Kidney epithelial cell (primary cell): ENCODE results near the gene TYMP. TPM values are rescaled to one million over a fixed set of nuclear protein-coding genes. Genes with fewer than 3 reads are reported as not detected.
A peak's percentile ranks its signal among the peaks of the same experiment; 100 is the strongest.

Experiments
- DNase-seq: peaks from one replicate; pipeline ENCODE4 v3.0.0-alpha.2; 2010; ENCODE audit warnings: low read depth
- H3K27me3 ChIP-seq: 2 replicates; pipeline ENCODE4 v1.6.0; 2011; ENCODE audit warnings: low read length; ENCODE audit not compliant: control insufficient read depth, insufficient read depth
- H3K36me3 ChIP-seq: 2 replicates; pipeline ENCODE4 v1.5.1; 2011; ENCODE audit warnings: low read length; ENCODE audit not compliant: control insufficient read depth, insufficient read depth
- H3K4me3 ChIP-seq: 2 replicates; pipeline ENCODE4 v1.5.1; 2011; ENCODE audit warnings: low read depth, mild to moderate bottlenecking, control low read depth, low read length
- total RNA-seq: library from RNA; depleted of rRNA; stranded (reverse); fragments of >200 nt; gene quantifications from 2 replicates; pipeline ENCODE4 v1.2.3, GENCODE V29; 2015
- TF ChIP-seq, protein P1 (sequence below): IDR thresholded peaks from 2 replicates; pipeline ENCODE4 v1.5.1; 2011; ENCODE audit warnings: mild to moderate bottlenecking, moderate library complexity, low read length, control low read depth, inconsistent platforms; ENCODE audit not compliant: insufficient read depth, poor library complexity, severe bottlenecking

TYMP gene
- total RNA-seq, 1 donor from 2014 or later = 53.1 TPM

DNA sequence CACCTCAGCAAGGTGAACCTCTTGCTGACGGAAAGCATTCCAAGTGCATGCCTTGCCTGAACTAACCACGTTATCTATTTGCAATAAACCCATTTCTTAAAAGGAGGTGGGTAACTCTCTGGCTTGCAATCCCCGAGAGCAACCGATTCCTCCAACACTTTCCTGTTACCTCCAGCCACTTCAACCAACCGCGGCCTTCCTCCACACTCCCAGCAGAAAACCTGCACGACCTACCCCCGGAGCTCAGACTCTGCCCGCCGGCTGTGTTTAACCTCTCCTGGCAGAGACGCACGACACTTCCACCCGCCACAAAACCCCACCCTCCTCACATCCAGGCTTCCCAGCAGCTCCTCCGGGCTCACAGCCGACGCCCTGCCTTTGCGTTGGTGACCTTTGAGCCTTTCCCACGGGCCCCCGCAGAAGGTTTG, 5.1 kb downstream of the TYMP start:
- Histone ChIP-seq H3K4me3 (peak overlapping the region; percentile 53), H3K27me3 (no peaks in the 10 kb centered on the region), H3K36me3 (peaks cover 4% of the 10 kb centered on the region)
- TF ChIP-seq, protein P1, sequence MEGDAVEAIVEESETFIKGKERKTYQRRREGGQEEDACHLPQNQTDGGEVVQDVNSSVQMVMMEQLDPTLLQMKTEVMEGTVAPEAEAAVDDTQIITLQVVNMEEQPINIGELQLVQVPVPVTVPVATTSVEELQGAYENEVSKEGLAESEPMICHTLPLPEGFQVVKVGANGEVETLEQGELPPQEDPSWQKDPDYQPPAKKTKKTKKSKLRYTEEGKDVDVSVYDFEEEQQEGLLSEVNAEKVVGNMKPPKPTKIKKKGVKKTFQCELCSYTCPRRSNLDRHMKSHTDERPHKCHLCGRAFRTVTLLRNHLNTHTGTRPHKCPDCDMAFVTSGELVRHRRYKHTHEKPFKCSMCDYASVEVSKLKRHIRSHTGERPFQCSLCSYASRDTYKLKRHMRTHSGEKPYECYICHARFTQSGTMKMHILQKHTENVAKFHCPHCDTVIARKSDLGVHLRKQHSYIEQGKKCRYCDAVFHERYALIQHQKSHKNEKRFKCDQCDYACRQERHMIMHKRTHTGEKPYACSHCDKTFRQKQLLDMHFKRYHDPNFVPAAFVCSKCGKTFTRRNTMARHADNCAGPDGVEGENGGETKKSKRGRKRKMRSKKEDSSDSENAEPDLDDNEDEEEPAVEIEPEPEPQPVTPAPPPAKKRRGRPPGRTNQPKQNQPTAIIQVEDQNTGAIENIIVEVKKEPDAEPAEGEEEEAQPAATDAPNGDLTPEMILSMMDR = no peak
- DNase-seq = no peak

DNA sequence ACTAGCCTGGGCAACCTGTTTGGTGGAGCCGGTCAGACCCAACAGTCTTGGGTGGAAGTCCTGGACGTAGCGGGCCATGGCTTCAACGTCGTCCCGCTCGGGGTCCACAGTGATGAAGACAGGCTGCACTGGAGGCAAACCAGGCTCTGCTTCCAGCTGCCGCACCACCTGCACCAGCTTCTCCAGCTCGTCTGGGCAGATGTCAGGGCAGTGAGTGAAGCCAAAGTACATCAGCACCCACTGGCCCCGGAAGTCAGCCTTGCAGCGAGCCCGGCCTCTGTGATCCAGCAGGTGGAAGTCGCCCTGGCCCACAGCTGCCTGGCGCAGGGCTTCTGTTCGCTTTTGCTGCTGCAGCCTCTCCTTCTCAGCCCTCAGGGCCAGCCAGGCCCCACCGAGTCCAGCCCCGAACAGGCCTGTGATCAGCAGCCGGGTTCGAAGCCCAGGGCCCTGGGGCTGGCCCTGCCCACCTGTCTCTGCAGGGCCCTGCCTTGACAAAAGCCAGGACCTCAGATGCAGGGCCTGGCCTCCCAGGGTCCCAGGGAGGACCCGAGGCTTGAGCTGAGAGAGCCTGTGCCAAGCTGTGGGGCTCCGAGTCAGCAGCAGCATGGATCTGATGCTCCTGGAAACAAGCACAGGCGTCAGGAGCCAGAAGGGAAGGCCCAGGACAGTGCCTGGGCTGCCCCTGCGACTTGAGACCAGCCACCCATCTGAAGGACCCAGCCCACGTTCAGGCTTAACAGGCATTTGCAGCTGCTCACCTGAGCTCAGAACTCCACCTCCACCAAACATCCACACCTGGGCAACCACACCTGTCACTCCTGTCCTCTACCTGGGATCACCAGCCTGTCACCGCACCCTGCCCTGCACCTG, 5.8 kb downstream of the TYMP start:
- peak overlapping the region; percentile 53 for H3K4me3 ChIP-seq
- no peak for DNase-seq
- H3K36me3 ChIP-seq = peaks cover 4% of the 10 kb centered on the region
- TF ChIP-seq, protein P1 = no peak
- H3K27me3 ChIP-seq = no peaks in the 10 kb centered on the region

DNA sequence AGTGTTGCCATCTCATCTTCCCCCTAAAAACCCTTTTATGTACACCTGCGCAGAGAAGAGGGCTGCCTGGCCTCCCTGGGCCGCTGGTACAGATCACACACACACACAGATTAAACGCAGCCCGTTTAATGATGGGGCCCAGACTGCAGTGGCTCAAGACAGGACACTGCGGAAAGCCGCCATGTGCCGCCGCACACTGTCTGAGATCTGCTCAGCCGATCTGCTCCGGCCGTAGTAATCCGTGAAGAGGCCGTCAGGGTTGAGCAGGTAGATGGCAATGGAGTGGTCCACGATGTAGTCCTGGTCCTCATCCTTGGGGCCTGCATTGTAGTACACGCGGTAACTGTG, 6.4 kb downstream of the TYMP start:
- Histone ChIP-seq H3K27me3 (no peaks in the 10 kb centered on the region), H3K36me3 (peaks cover 4% of the 10 kb centered on the region), H3K4me3 (no peak overlapping the region)
- no peak for DNase-seq
- TF ChIP-seq, protein P1 = no peak

DNA sequence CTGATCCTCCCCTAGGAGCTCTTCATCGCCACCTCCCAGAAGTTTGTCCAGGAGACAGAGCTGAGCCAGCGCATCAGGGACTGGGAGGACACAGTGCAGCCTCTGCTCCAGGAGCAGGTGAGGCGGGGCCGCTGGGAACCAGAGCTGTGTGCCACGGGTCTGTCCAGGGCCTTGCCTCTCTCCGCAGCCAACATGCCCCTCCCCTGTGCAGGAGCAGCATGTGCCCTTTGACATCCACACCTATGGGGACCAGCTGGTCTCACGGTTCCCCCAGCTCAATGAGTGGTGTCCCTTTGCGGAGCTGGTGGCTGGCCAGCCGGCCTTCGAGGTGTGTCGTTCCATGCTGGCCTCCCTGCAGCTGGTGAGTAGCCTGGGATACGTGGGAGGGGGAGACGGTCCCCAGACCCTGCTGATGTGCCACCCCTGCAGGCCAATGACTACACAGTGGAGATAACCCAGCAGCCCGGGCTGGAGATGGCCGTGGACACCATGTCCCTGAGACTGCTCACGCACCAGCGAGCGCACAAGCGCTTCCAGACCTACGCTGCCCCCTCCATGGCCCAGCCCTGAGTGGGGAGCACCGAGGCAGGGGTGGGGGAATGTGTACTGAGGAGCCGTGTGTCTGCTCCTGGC, 6.9 kb downstream of the TYMP start:
- H3K36me3 ChIP-seq = peaks cover 4% of the 10 kb centered on the region
- no peak overlapping the region for H3K4me3 ChIP-seq
- no peak for DNase-seq
- no peaks in the 10 kb centered on the region for H3K27me3 ChIP-seq
- TF ChIP-seq, protein P1 = no peak

DNA sequence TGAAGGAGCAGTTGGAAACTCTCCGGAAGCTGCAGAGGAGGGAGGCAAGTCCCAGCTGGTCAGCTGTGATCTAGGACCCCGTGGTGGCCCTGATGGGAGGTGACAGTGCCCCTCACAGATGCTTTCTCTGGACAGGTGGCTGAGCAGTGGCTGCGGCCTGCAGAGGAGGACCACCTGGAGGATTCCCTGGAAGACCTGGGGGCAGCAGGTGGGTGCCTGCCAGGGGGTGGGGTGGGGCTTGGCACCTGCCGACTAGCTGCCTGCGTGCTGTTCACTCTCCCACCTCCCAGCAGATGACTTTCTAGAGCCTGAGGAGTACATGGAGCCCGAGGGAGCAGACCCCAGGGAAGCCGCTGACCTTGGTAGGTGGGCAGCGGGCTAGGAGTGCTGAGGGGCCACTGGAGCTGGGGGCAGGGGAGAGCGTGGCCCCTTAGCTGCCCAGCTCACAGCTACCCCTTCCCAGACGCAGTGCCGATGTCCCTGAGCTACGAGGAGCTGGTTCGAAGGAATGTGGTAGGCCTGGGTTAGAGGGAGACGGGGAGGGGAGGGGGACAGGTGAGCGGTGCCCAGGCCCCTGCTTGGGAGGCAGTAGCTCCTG, 7.5 kb downstream of the TYMP start:
- no peak for DNase-seq
- Histone ChIP-seq H3K36me3 (peaks cover 4% of the 10 kb centered on the region), H3K27me3 (no peaks in the 10 kb centered on the region), H3K4me3 (no peak overlapping the region)
- TF ChIP-seq, protein P1 = no peak
